ENCODE results near the gene PREB. TPM values are rescaled to one million over a fixed set of nuclear protein-coding genes. Genes with fewer than 3 reads are reported as not detected.
A peak's percentile ranks its signal among the peaks of the same experiment; 100 is the strongest.

Gene PREB
- total RNA-seq, 1 donor: 45.2 TPM

- Histone ChIP-seq H3K4me2 (ENCODE audit: insufficient read depth, low read length) (no peak overlapping the region), H3K79me2 (ENCODE audit: insufficient read depth, low read length) (no peaks in the 10 kb centered on the region), H4K20me1 (ENCODE audit: insufficient read depth, low read length) (no peaks in the 10 kb centered on the region), H3K9me3 (ENCODE audit: low read depth, low read length) (no peaks in the 10 kb centered on the region), H3K36me3 (ENCODE audit: insufficient read depth, low read length) (peaks cover 3% of the 10 kb centered on the region), H3K4me3 (ENCODE audit: insufficient read depth, low read length) (no peak overlapping the region), H2AFZ (ENCODE audit: low read length) (no peak overlapping the region), H3K27me3 (ENCODE audit: insufficient read depth, low read length) (no peaks in the 10 kb centered on the region), H3K27ac (ENCODE audit: low read depth, low read length) (no peak overlapping the region), H3K4me1 (ENCODE audit: insufficient read depth, low read length) (peaks cover 4% of the 10 kb centered on the region)
- no peak for DNase-seq (ENCODE audit: insufficient read length, low spot score, missing footprints)
- no peak for TF ChIP-seq CTCF (IDR thresholded peaks at IDR 0.05; ENCODE audit: extremely low read depth, low read depth, low read length)
Measured at GRCh38 chr2:27089111-27089954, 45.1 kb downstream of the PREB start.

GRCh38 chr2:27088634-27089033 lies 45.8 kb downstream of the PREB start:
- H2AFZ ChIP-seq (ENCODE audit: low read length): no peak overlapping the region
- H3K4me1 ChIP-seq (ENCODE audit: insufficient read depth, low read length): peaks cover 4% of the 10 kb centered on the region
- no peaks in the 10 kb centered on the region for H3K27me3 ChIP-seq (ENCODE audit: insufficient read depth, low read length)
- no peak for TF ChIP-seq CTCF (IDR thresholded peaks at IDR 0.05; ENCODE audit: extremely low read depth, low read depth, low read length)
- peak; percentile 78 for DNase-seq (ENCODE audit: insufficient read length, low spot score, missing footprints)
- H4K20me1 ChIP-seq (ENCODE audit: insufficient read depth, low read length): peaks cover 3% of the 10 kb centered on the region
- H3K79me2 ChIP-seq (ENCODE audit: insufficient read depth, low read length): no peaks in the 10 kb centered on the region
- no peaks in the 10 kb centered on the region for H3K9me3 ChIP-seq (ENCODE audit: low read depth, low read length)
- no peak overlapping the region for H3K27ac ChIP-seq (ENCODE audit: low read depth, low read length)
- H3K4me3 ChIP-seq (ENCODE audit: insufficient read depth, low read length): no peak overlapping the region
- H3K4me2 ChIP-seq (ENCODE audit: insufficient read depth, low read length): no peak overlapping the region
- peaks cover 4% of the 10 kb centered on the region for H3K36me3 ChIP-seq (ENCODE audit: insufficient read depth, low read length)

- Histone ChIP-seq H3K4me2 (ENCODE audit: insufficient read depth, low read length) (no peak overlapping the region), H3K27ac (ENCODE audit: low read depth, low read length) (no peak overlapping the region), H3K27me3 (ENCODE audit: insufficient read depth, low read length) (no peaks in the 10 kb centered on the region), H3K79me2 (ENCODE audit: insufficient read depth, low read length) (no peaks in the 10 kb centered on the region), H3K4me1 (ENCODE audit: insufficient read depth, low read length) (peaks cover 4% of the 10 kb centered on the region), H3K36me3 (ENCODE audit: insufficient read depth, low read length) (peaks cover 12% of the 10 kb centered on the region), H4K20me1 (ENCODE audit: insufficient read depth, low read length) (peaks cover 10% of the 10 kb centered on the region), H3K9me3 (ENCODE audit: low read depth, low read length) (no peaks in the 10 kb centered on the region), H3K4me3 (ENCODE audit: insufficient read depth, low read length) (no peak overlapping the region), H2AFZ (ENCODE audit: low read length) (no peak overlapping the region)
- DNase-seq (ENCODE audit: insufficient read length, low spot score, missing footprints): no peak
- no peak for TF ChIP-seq CTCF (IDR thresholded peaks at IDR 0.05; ENCODE audit: extremely low read depth, low read depth, low read length)
Measured at GRCh38 chr2:27087823-27088410, 46.5 kb downstream of the PREB start.
